ENCODE results near the gene HNRNPH3. TPM values are rescaled to one million over a fixed set of nuclear protein-coding genes. Genes with fewer than 3 reads are reported as not detected.

The HNRNPH3 gene
- total RNA-seq, 4 donors from 2014 or later = 37.7 to 75.1 (median 52.1) TPM

DNA sequence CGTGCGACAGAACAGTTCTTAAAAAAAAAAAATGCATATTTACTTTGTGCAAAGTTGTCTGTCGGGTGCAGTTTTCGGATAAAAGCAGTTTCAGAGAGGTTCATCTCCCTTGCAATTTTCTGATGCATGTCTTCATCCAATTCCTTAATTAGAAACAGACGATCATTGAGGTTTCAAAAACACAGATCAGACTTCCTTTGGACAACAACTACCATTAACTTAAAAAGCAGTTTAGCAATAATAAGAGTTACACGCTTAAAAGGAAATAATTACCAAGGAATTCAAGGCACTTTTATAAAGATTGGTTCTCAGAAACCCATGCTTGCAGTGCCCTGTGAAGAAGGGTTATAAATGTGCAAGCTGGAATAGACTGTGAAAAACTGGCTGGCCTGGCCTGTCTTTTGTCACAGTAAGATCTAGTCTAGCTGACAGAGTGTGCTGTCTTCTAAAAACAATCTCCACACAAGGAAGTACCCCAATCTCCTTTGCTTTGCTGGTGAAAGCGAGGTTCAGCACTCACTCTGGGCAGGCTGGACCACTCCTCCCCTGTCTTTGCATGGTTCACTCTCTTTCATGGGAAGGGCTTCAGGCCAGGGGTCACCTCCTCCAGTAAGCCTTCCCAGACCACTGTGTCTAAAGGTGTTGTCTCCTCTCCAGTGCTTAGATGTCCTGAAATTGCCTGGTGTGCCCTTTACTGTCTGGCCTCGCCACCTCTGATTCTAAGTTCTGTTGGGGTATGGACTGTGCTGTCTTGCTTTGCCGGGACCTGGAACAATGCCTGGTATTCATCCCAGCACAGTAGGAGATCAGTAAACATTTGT, 34.8 kb upstream of the HNRNPH3 start:
- peaks cover 0 to 7% (median 0%) of the 10 kb centered on the region in 4 donors for H3K4me1 ChIP-seq
- H3K36me3 ChIP-seq = peaks cover 0 to 44% (median 0%) of the 10 kb centered on the region in 3 donors
- H3K27ac ChIP-seq = no peak overlapping the region
- H3K27me3 ChIP-seq = no peaks in the 10 kb centered on the region
- no peaks in the 10 kb centered on the region for H3K9me3 ChIP-seq
- DNase-seq = no peak
- H3K4me3 ChIP-seq = no peak overlapping the region
- TF ChIP-seq, protein P1, sequence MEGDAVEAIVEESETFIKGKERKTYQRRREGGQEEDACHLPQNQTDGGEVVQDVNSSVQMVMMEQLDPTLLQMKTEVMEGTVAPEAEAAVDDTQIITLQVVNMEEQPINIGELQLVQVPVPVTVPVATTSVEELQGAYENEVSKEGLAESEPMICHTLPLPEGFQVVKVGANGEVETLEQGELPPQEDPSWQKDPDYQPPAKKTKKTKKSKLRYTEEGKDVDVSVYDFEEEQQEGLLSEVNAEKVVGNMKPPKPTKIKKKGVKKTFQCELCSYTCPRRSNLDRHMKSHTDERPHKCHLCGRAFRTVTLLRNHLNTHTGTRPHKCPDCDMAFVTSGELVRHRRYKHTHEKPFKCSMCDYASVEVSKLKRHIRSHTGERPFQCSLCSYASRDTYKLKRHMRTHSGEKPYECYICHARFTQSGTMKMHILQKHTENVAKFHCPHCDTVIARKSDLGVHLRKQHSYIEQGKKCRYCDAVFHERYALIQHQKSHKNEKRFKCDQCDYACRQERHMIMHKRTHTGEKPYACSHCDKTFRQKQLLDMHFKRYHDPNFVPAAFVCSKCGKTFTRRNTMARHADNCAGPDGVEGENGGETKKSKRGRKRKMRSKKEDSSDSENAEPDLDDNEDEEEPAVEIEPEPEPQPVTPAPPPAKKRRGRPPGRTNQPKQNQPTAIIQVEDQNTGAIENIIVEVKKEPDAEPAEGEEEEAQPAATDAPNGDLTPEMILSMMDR (IDR thresholded peaks at IDR 0.05) = no peak
- no peak for TF ChIP-seq POLR2A (IDR thresholded peaks at IDR 0.05)

DNA sequence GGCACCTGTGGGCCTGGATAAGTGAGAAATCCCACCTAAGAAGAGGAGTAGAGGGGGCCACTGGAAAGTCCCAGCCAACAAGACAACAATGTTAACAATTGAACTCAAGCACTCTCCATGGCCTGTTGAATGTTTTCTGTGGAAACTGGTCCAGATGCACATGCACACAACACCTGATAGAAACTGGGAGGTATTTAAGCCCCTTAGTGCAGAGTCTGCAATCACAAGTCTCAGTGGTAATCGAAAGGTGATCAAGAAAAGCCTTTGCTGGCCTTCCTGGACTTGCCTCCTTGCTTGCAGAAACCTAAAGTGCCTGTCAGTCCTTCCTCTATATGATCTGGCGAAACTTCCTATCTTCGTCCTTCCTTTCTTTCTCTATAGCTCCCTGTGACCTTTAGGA, 30.6 kb upstream of the HNRNPH3 start:
- Histone ChIP-seq H3K27me3 (no peaks in the 10 kb centered on the region), H3K36me3 (peaks cover 0 to 15% (median 0%) of the 10 kb centered on the region in 3 donors), H3K9me3 (no peaks in the 10 kb centered on the region), H3K27ac (peak overlapping the region in 1 of 4 donors; percentile 35), H3K4me1 (peaks cover 0 to 7% (median 0%) of the 10 kb centered on the region in 4 donors), H3K4me3 (no peak overlapping the region)
- TF ChIP-seq, protein P1 (IDR thresholded peaks at IDR 0.05) = no peak
- TF ChIP-seq POLR2A (IDR thresholded peaks at IDR 0.05) = no peak
- no peak for DNase-seq

DNA sequence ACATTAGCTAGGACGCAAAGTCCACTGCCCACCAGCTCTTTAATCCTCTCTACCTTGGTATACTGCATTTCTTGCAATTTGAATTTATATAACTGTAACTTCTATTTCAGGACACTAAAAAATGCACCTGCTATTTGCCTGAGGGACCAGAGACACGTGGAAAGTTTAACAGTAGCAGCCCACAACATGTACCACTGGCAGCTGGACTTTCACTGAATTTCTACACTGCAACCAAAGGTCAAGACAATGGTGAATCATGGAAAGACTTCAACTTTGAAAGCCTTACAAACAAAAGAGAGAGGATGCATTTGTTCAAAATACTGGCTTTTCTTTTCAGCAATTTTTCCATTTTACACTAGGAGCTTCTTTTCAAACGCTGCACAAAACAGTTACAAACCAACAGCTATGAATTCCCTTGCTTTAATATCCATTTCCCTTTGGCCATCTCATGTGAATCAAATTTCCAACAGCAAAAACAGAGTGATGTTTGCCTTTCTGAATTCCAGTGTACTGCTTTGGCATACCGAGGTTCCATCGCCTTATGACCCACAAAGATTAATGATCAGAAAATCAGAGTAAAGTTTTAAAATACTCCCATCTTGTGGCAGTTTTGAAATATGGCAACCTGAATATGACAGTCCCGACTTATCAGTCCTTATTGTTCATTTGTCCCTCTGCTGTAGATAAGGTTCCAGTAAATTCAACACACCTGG, 29.9 kb upstream of the HNRNPH3 start:
- TF ChIP-seq, protein P1 (IDR thresholded peaks at IDR 0.05) = peak in 5 of 6 experiments; percentile 47 to 79 (median 72)
- no peak for TF ChIP-seq POLR2A (IDR thresholded peaks at IDR 0.05)
- peaks cover 0 to 12% (median 0%) of the 10 kb centered on the region in 3 donors for H3K36me3 ChIP-seq
- DNase-seq = no peak
- peak overlapping the region in 1 of 4 donors; percentile 2 for H3K27ac ChIP-seq
- H3K4me3 ChIP-seq = no peak overlapping the region
- no peaks in the 10 kb centered on the region for H3K9me3 ChIP-seq
- H3K27me3 ChIP-seq = no peaks in the 10 kb centered on the region
- peaks cover 0 to 7% (median 0%) of the 10 kb centered on the region in 4 donors for H3K4me1 ChIP-seq

GRCh38 chr10:68302503-68302823, 29.4 kb upstream of the HNRNPH3 start:
- no peaks in the 10 kb centered on the region for H3K9me3 ChIP-seq
- no peaks in the 10 kb centered on the region for H3K27me3 ChIP-seq
- no peak for DNase-seq
- H3K4me3 ChIP-seq = no peak overlapping the region
- peaks cover 0 to 12% (median 0%) of the 10 kb centered on the region in 3 donors for H3K36me3 ChIP-seq
- peaks cover 0 to 7% (median 0%) of the 10 kb centered on the region in 4 donors for H3K4me1 ChIP-seq
- H3K27ac ChIP-seq = no peak overlapping the region
- TF ChIP-seq, protein P1 (IDR thresholded peaks at IDR 0.05) = no peak
- no peak for TF ChIP-seq POLR2A (IDR thresholded peaks at IDR 0.05)

DNA sequence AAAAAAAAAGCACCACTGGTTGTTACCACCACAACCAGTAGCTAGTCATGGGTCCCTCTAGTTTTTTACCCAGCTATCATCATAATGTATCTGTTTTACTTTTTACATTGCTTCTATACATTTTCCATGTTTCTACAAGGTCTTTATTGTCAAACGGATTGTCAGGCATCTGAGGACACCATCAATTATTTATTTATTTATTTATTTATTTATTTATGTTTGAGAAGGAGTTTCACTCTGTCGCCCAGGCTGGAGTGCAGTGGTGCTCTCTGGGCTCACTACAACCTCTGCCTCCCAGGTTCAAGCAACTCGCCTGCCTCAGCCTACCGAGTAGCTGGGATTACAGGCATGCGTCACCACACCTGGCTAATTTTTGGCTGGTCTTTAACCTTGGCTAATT, 29.0 kb upstream of the HNRNPH3 start:
- no peak for DNase-seq
- Histone ChIP-seq H3K27ac (no peak overlapping the region), H3K9me3 (no peaks in the 10 kb centered on the region), H3K27me3 (no peaks in the 10 kb centered on the region), H3K36me3 (peaks cover 0 to 11% (median 0%) of the 10 kb centered on the region in 3 donors), H3K4me3 (no peak overlapping the region), H3K4me1 (peaks cover 0 to 7% (median 0%) of the 10 kb centered on the region in 4 donors)
- TF ChIP-seq, protein P1 (IDR thresholded peaks at IDR 0.05) = no peak
- no peak for TF ChIP-seq POLR2A (IDR thresholded peaks at IDR 0.05)

Data from Peyer's patch (tissue), 4 donors.